IMR-90 (cell line): ENCODE measurements around the gene FXR2. TPM values are rescaled to one million over a fixed set of nuclear protein-coding genes. Genes with fewer than 3 reads are reported as not detected.
A peak's percentile ranks its signal among the peaks of the same experiment; 100 is the strongest.

ENCODE experiments used
- ATAC-seq: fragments of 200-7000 bp; cut with Tn5 transposase; 2 replicates; pipeline ENCODE4 v1.9.1; 2020; ENCODE audit warnings: low read depth, mild to moderate bottlenecking, moderate library complexity
- BruUV-seq: library from RNA; stranded (reverse); fragments of 400-500 nt; replicated peaks from 2 replicates; lab custom pipeline; 2021; lab: Mats Ljungman, UMichigan
- CTCF ChIA-PET: fragments of 300-600 bp; formaldehyde crosslinking; extraction: SDS; loops from one replicate; lab custom pipeline; 2021; ENCODE audit warnings: antibody characterized with exemption; lab: Yijun Ruan, JAX
- POLR2A ChIA-PET: fragments of 300-600 bp; sonication (Branson Sonifier 250); formaldehyde crosslinking; loops from one replicate; lab custom pipeline; 2022; ENCODE audit warnings: antibody characterized with exemption; ENCODE audit not compliant: unreplicated experiment; lab: Charles Lee
- DNase-seq: peaks from one replicate; pipeline ENCODE4 v3.0.0; 2013
- H2AFZ ChIP-seq: replicated peaks from 2 replicates; pipeline ENCODE3; 2013; ENCODE audit warnings: low read length, mild to moderate bottlenecking; ENCODE audit not compliant: poor library complexity
- H2AK5ac ChIP-seq: 2 replicates; pipeline ENCODE4 v1.6.1; 2013; ENCODE audit warnings: low read depth, low read length, inconsistent platforms
- H2AK9ac ChIP-seq: replicated peaks from 2 replicates; pipeline ENCODE3; 2013; ENCODE audit warnings: mild to moderate bottlenecking, low read depth, low read length, moderate library complexity; ENCODE audit not compliant: poor library complexity
- H2BK120ac ChIP-seq: 2 replicates; pipeline ENCODE4 v1.6.1; 2013; ENCODE audit warnings: low read depth, low read length, inconsistent platforms
- H2BK15ac ChIP-seq: 3 replicates; pipeline ENCODE4 v1.6.1; 2013; ENCODE audit warnings: low read depth, low read length, inconsistent platforms
- H2BK20ac ChIP-seq: 2 replicates; pipeline ENCODE4 v1.6.1; 2013; ENCODE audit warnings: low read depth, mild to moderate bottlenecking, inconsistent platforms, low read length, moderate library complexity
- H2BK5ac ChIP-seq: 2 replicates; pipeline ENCODE4 v1.6.1; 2013; ENCODE audit warnings: mild to moderate bottlenecking, low read depth, low read length, inconsistent platforms; ENCODE audit not compliant: poor library complexity, severe bottlenecking
- H3K14ac ChIP-seq: replicated peaks from 2 replicates; pipeline ENCODE4 v1.6.1; 2013; ENCODE audit warnings: low read depth, low read length, inconsistent platforms
- H3K18ac ChIP-seq: 2 replicates; pipeline ENCODE4 v1.6.1; 2013; ENCODE audit warnings: low read depth, low read length, control low read depth
- H3K23ac ChIP-seq: 2 replicates; pipeline ENCODE4 v1.6.1; 2013; ENCODE audit warnings: low read depth, low read length, inconsistent platforms
- H3K27ac ChIP-seq: 2 replicates; pipeline ENCODE4 v1.5.1; 2013; ENCODE audit warnings: mild to moderate bottlenecking, control low read depth, low read length; ENCODE audit not compliant: insufficient read depth
- H3K27me3 ChIP-seq: 2 replicates; pipeline ENCODE4 v1.6.1; 2013; ENCODE audit warnings: low read length; ENCODE audit not compliant: control insufficient read depth, insufficient read depth
- H3K36me3 ChIP-seq: 2 replicates; pipeline ENCODE4 v1.6.1; 2013; ENCODE audit warnings: low read length, mixed read lengths; ENCODE audit not compliant: control insufficient read depth, insufficient read depth
- H3K4ac ChIP-seq: 2 replicates; pipeline ENCODE4 v1.6.1; 2013; ENCODE audit warnings: low read depth, low read length, inconsistent platforms
- H3K4me1 ChIP-seq: 2 replicates; pipeline ENCODE4 v1.6.1; 2013; ENCODE audit warnings: low read length, mixed read lengths; ENCODE audit not compliant: control insufficient read depth, insufficient read depth
- H3K4me2 ChIP-seq: 2 replicates; pipeline ENCODE4 v1.6.1; 2013; ENCODE audit warnings: low read depth, mild to moderate bottlenecking, control low read depth, low read length, moderate library complexity
- H3K4me3 ChIP-seq: 2 replicates; pipeline ENCODE4 v1.5.1; 2013; ENCODE audit warnings: low read depth, mild to moderate bottlenecking, control low read depth, low read length, moderate library complexity; ENCODE audit not compliant: insufficient read depth
- H3K56ac ChIP-seq: 2 replicates; pipeline ENCODE4 v1.6.1; 2013; ENCODE audit warnings: low read length, inconsistent platforms; ENCODE audit not compliant: insufficient read depth; ENCODE audit errors: extremely low read depth
- H3K79me1 ChIP-seq, 2 experiments: 2 replicates each; pipeline ENCODE4 v1.6.1; 2013; ENCODE audit warnings: low read length in 2 of 2, inconsistent platforms in 1 of 2, low read depth in 1 of 2
- H3K9ac ChIP-seq: 2 replicates; pipeline ENCODE4 v1.6.1; 2013; ENCODE audit warnings: low read depth, low read length, control low read depth
- H3K9me1 ChIP-seq: 2 replicates; pipeline ENCODE4 v1.6.1; 2013; ENCODE audit warnings: low read length, inconsistent platforms; ENCODE audit not compliant: insufficient read depth
- H3K9me3 ChIP-seq: 2 replicates; pipeline ENCODE4 v1.6.1; 2013; ENCODE audit warnings: low read length; ENCODE audit not compliant: control insufficient read depth, insufficient read depth
- H4K20me1 ChIP-seq: 2 replicates; pipeline ENCODE4 v1.6.1; 2013; ENCODE audit warnings: low read length, inconsistent platforms; ENCODE audit not compliant: insufficient read depth
- H4K5ac ChIP-seq: 2 replicates; pipeline ENCODE4 v1.6.1; 2013; ENCODE audit warnings: mild to moderate bottlenecking, low read depth, low read length, control low read depth
- H4K8ac ChIP-seq, 2 experiments: 2 replicates each; pipeline ENCODE4 v1.6.1; 2013; ENCODE audit warnings: low read depth in 2 of 2, low read length in 2 of 2, control low read depth in 1 of 2, inconsistent platforms in 1 of 2
- H4K91ac ChIP-seq: 2 replicates; pipeline ENCODE4 v1.6.1; 2013; ENCODE audit warnings: low read depth, low read length, inconsistent platforms; ENCODE audit not compliant: insufficient read depth
- RFX5 ChIP-seq: IDR thresholded peaks from 2 replicates; pipeline ENCODE4 v1.8.0; 2012; ENCODE audit warnings: low read depth, mild to moderate bottlenecking, low read length, moderate library complexity
- WGBS, 2 experiments: methylation state at CpG; one replicate each; pipeline versions ENCODE4 v1.1.5 to v1.1.7; 2013; ENCODE audit warnings: missing lambda C conversion rate in 2 of 2; ENCODE audit not compliant: insufficient read length in 1 of 2; ENCODE audit errors: extremely low coverage in 2 of 2; 5-methylcytosine and 5-hydroxymethylcytosine counted together
- dilution Hi-C: fragments of 300-500 bp; cut with HindIII; formaldehyde crosslinking; loops from one replicate; pipeline ENCODE4 v1.14.3; 2018; ENCODE audit warnings: low sequenced_read_pairs; ENCODE audit not compliant: unreplicated experiment
- in situ Hi-C: fragments of 300-500 bp; cut with MboI; formaldehyde crosslinking; loops from 3 replicates; pipeline ENCODE4 v1.14.3; 2019; ENCODE audit warnings: low sequenced_read_pairs, inconsistent platforms, mixed read lengths
- intact Hi-C: fragments of 100-400 bp; cut with micrococcal nuclease; formaldehyde crosslinking; loops from 2 replicates; pipeline ENCODE4 v1.10.0; 2022
- polyA plus RNA-seq, 3 experiments: library from polyadenylated mRNA; depleted of rRNA; stranded (reverse); fragments of >200 nt; gene quantifications; 2 replicates each; pipeline ENCODE4 v1.2.3, GENCODE V29; 2012; ENCODE audit warnings: low replicate concordance in 1 of 3
- total RNA-seq: library from RNA; depleted of rRNA; stranded (reverse); fragments of >200 nt; gene quantifications from 2 replicates; pipeline ENCODE4 v1.2.3, GENCODE V29; 2012

Gene FXR2
- total and polyA plus RNA-seq, 2 of the 4 experiments (the other 2 are of a cell fraction): 39.1 to 55.9 TPM

DNA sequence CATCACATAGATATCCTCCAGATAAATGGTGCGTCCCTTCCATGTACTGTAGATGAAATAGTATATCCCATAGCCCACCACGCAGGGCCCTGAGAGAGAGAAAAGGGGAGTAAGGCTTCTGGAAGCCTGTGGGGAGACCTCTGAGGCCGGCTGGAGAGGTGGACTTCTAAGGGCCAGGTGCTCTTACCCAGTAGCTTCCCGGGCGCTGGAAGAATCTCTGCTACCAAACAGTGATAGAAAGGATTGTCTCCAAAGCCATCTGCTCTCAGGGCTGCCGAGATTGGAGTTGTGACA is 12.2 kb upstream of the FXR2 start:
- Histone ChIP-seq H3K14ac (peak overlapping the region; percentile 86), H2BK15ac (no peak overlapping the region), H2AFZ (peak overlapping the region; percentile 85), H3K9ac (peak overlapping the region; percentile 98), H3K56ac (peak overlapping the region; percentile 19; the same call in 1 of the 2 replicates), H3K4me1 (peaks cover 4% of the 10 kb centered on the region; the same call in 1 of the 2 replicates), H4K8ac (peak overlapping the region; percentile 37 to 84; a peak in 2 of 4 replicates), H4K91ac (no peak overlapping the region), H2BK120ac (no peak overlapping the region), H2BK20ac (no peak overlapping the region), H3K18ac (peak overlapping the region; percentile 27; the same call in 1 of the 2 replicates), H4K5ac (peak overlapping the region; percentile 43; the same call in 1 of the 2 replicates), H3K27ac (peak overlapping the region; percentile 98), H2AK9ac (peak overlapping the region; percentile 8), H3K27me3 (no peaks in the 10 kb centered on the region), H3K9me3 (no peaks in the 10 kb centered on the region), H2BK5ac (peak overlapping the region; percentile 86), H3K4ac (peak overlapping the region; percentile 84), H4K20me1 (no peaks in the 10 kb centered on the region), H3K79me1 (peaks cover 6 to 12% of the 10 kb centered on the region in 2 experiments), H3K4me2 (peak overlapping the region; percentile 91), H3K4me3 (peak overlapping the region; percentile 86), H2AK5ac (0 out of 2 replicates have a peak overlapping the region, but pooled peaks have one; percentile 38), H3K23ac (peak overlapping the region; percentile 61), H3K9me1 (no peaks in the 10 kb centered on the region), H3K36me3 (peaks cover 4% of the 10 kb centered on the region)
- intact Hi-C loops (no loop called here), in situ Hi-C loops (no loop called here), dilution Hi-C loops (no loop called here)
- BruUV-seq: no TSS peak
- ChIA-PET CTCF (interaction anchor here (0.7 to 1.6 kb wide), 3 partner anchors 12 to 61 kb away, joined by 3 to 14 read pairs (median 4); partner anchors contain the start of genes FXR2 and TP53), POLR2A (no interaction called here)
- ATAC-seq (peak; percentile 1), DNase-seq (no peak)
- TF ChIP-seq RFX5: no peak
- no CpG with 5 or more reads among the region's 6 CpGs for WGBS, 2 experiments
